ENCODE data around the gene ABLIM2.

GRCh38 chr4:7974425-7974824 is 184.2 kb downstream of the ABLIM2 start:
- no peak for TF ChIP-seq CTCF (conservative IDR thresholded peaks at IDR 0.05; ENCODE audit: low read depth in 2 of 2)
- no peak for TF ChIP-seq ZNF331 (CRISPR knock-in tag; IDR thresholded peaks at IDR 0.05; ENCODE audit: low read depth)
- TF ChIP-seq POLR2AphosphoS5 (IDR thresholded peaks at IDR 0.05; ENCODE audit: low read depth), result no peak
- TF ChIP-seq EZH2phosphoT487 (IDR thresholded peaks at IDR 0.05; ENCODE audit: unreplicated experiment), result no peak
- TF ChIP-seq REST (IDR thresholded peaks at IDR 0.05; ENCODE audit: unreplicated experiment), result no peak
- TF ChIP-seq EZH2 (IDR thresholded peaks at IDR 0.05; ENCODE audit: low read depth, unreplicated experiment), result no peak
- no peak for TF ChIP-seq CREB1 (CRISPR knock-in tag; IDR thresholded peaks at IDR 0.05; ENCODE audit: low read depth)
- no peak for TF ChIP-seq JUNB (IDR thresholded peaks at IDR 0.05; ENCODE audit: unreplicated experiment)
- no peak for TF ChIP-seq ETS1 (IDR thresholded peaks at IDR 0.05)
